ENCODE measurements around the gene MRPS15.

MRPS15 gene

GRCh38 chr1:36464605-36465393, 615 bp upstream of the MRPS15 start:
- DNase-seq (ENCODE audit: low spot score) = no peak
- no peak for TF ChIP-seq CTCF (IDR thresholded peaks at IDR 0.05; ENCODE audit: extremely low read depth, missing control alignments)

GRCh38 chr1:36463463-36463802, 751 bp downstream of the MRPS15 start:
- DNase-seq (ENCODE audit: low spot score) = no peak
- no peak for TF ChIP-seq CTCF (IDR thresholded peaks at IDR 0.05; ENCODE audit: extremely low read depth, missing control alignments)

GRCh38 chr1:36458910-36459309, 5.3 kb downstream of the MRPS15 start:
- no peak for TF ChIP-seq CTCF (IDR thresholded peaks at IDR 0.05; ENCODE audit: extremely low read depth, missing control alignments)
- DNase-seq (ENCODE audit: low spot score) = no peak

GRCh38 chr1:36457691-36458090, 6.5 kb downstream of the MRPS15 start:
- TF ChIP-seq CTCF (IDR thresholded peaks at IDR 0.05; ENCODE audit: extremely low read depth, missing control alignments) = no peak
- no peak for DNase-seq (ENCODE audit: low spot score)

GRCh38 chr1:36456391-36456928, 7.7 kb downstream of the MRPS15 start:
- no peak for TF ChIP-seq CTCF (IDR thresholded peaks at IDR 0.05; ENCODE audit: extremely low read depth, missing control alignments)
- no peak for DNase-seq (ENCODE audit: low spot score)

- no peak for TF ChIP-seq CTCF (IDR thresholded peaks at IDR 0.05; ENCODE audit: extremely low read depth, missing control alignments)
- DNase-seq (ENCODE audit: low spot score) = no peak
Observed at GRCh38 chr1:36455386-36455785, 8.8 kb downstream of the MRPS15 start.

GRCh38 chr1:36453600-36454388, 10.4 kb downstream of the MRPS15 start:
- DNase-seq (ENCODE audit: low spot score) = no peak
- TF ChIP-seq CTCF (IDR thresholded peaks at IDR 0.05; ENCODE audit: extremely low read depth, missing control alignments) = no peak
